Cardiac septum (tissue), 1 donor: ENCODE results near the gene GGTLC2. TPM values are rescaled to one million over a fixed set of nuclear protein-coding genes. Genes with fewer than 3 reads are reported as not detected.
A peak's percentile ranks its signal among the peaks of the same experiment; 100 is the strongest.

ENCODE experiments used
- DNase-seq: peaks from one replicate; pipeline ENCODE4 v3.0.0-alpha.2; 2020; ENCODE audit warnings: low spot score
- intact Hi-C: fragments of 100-400 bp; cut with DNase I; formaldehyde crosslinking; loops from one replicate; pipeline ENCODE4 v1.14.0; 2022
- total RNA-seq: library from RNA; stranded (reverse); fragmentation: NEBNext Ultra II Directional; extraction: Animal tissue kit (Norgen Biotek cat#: 25700); gene quantifications from one replicate; pipeline ENCODE4 v1.2.1, GENCODE V29; 2021
- donor health status: DM: no; HTN: no; CAD: no.

The GGTLC2 gene
- total RNA-seq, 1 donor from 2014 or later, result not detected

GRCh38 chr22:22666307-22667091 is 22.1 kb downstream of the GGTLC2 start:
- intact Hi-C loops, result no loop called here
- no peak for DNase-seq

GRCh38 chr22:22667966-22668880 is 23.8 kb downstream of the GGTLC2 start:
- intact Hi-C loops, result no loop called here
- no peak for DNase-seq

DNA sequence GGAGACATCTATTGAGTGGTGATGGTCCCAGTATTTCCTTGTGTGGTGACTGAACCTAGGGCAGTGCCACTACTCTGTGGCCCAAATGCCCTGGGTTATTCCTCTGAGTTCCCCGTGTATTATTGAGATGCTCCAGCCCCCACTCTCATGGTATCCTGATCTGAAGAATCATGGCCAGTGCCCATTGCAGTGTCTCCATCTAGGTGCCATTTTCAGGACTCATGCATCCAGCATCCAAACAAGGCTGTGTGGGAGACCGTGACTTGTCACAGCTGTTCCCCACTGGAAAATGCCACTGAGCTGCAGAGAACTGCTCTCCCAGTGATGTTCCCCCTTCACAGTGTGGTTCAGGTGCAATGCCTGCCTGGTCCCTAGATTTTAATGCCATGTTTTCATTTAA is 24.7 kb downstream of the GGTLC2 start:
- no peak for DNase-seq
- intact Hi-C loops, result no loop called here

DNA sequence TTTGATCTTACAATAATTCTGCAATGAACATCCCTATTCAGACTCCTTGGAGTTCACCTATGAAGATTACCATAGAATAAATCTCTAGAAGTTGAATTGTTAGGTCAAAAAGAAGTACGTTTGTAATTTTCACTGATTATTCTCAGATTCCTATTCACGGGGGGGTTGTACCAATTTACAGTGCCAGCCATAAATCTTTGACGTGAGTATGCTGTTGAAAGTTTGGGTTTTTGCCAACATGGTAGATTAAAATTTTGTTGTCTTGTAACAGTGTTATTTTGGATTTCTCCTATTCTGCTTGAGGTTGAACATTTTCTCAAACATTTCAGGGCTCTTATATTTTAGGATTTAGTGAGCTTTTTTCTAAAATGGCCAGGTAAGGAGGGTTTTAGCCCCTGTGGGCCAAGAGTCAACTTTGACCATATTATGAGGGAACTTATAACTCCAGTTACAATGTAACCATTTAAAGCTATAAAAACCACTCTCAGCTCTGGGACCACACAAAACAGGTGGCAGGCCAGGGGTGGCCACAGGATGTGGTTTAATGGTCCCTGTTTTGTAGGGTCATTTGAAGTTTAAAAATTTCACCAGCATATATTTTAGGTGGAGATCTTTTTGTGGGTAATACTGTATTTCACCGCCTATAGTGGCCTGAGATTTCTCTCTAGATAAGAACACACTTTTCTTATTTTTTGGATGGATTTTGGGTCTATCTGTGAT is 25.8 kb downstream of the GGTLC2 start:
- intact Hi-C loops, result no loop called here
- DNase-seq, result no peak

DNA sequence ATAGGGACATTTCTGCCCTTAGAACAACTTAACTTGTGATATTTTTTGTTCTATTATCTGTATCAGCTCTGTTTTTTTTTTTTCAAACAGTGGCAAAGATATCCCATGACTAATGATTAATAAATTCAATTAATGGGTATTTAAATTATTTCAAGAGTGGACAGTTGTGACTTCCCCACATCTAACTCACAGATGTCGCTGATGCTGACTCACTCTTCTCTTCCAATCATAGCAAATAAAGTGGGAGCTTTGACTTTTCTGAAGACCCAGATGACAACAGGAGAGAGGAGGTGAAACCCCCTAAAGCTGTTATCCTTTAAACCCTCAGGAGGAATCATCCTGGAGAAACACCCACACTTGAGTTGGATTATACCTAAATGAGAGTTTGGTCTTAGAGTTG is 27.1 kb downstream of the GGTLC2 start:
- intact Hi-C loops, result no loop called here
- DNase-seq, result no peak

GRCh38 chr22:22673099-22673498 is 28.7 kb downstream of the GGTLC2 start:
- DNase-seq, result no peak
- intact Hi-C loops, result no loop called here

DNA sequence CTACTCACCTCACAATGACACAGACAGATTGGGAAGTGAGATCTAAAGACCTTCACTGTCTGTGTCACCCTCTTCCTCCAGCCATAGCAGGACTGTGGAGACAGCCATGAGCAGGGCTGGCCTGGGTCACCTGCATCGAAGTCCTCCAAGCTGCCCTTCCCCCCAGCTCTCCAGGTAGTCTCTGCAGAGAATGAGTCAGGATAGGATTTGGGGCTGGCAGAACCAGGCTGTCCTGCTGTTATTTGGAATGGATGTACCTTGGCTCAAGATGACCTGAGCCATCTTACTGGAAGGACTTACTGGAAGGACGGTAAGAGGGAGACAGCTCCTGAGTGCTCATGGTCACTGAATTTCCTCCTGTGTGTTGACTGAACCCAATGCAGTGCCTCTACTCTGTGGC is 29.2 kb downstream of the GGTLC2 start:
- intact Hi-C loops, result no loop called here
- no peak for DNase-seq

DNA sequence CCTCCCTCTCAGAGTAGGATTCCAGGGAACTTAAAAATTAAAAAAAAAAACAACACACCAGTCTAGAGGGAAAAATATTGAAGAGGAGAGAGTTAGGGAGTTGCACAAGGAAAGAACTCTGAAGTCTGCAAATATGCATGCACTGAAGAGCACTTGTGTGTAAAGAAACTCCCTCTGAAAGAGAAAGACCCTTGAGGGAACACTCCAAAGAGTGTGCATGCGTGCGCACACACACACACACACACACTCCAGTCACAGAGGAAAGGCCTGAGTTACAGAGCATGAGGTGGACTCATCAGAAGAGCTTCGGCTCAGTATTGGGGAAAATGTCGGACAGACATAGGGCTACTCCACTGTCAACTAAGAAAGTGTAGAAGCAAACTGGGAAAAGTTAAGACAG is 30.1 kb downstream of the GGTLC2 start:
- intact Hi-C loops, result no loop called here
- DNase-seq, result no peak

GRCh38 chr22:22678970-22679369 is 34.6 kb downstream of the GGTLC2 start:
- DNase-seq, result no peak
- intact Hi-C loops, result no loop called here

- intact Hi-C loops, result no loop called here
- no peak for DNase-seq
Observed at GRCh38 chr22:22680396-22680795, 36.0 kb downstream of the GGTLC2 start.

DNA sequence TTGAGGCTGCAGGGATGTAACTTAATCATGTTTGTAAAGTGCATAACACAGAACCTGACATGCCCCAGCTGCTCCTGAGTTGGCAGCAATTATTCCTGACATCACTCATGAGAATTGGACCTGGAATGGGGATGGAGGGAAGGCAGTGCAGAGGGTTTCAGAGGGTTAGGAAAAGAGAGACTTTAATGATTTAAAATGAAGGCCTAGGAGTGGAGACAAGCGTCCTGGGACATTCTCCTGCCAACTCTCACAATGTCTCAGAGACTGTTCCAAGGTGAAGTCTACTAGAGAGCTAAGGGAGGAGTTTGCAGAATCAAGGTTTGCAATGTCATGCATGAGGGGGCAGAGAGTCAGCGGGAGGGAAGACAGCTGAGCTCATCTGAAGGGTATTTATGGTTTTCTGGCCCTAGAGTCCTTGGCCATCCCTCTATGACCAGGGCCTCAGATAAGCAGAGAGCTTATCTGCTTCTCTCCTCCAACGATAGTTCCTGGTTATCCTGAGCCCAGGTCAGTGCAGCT is 36.9 kb downstream of the GGTLC2 start:
- intact Hi-C loops, result no loop called here

DNA sequence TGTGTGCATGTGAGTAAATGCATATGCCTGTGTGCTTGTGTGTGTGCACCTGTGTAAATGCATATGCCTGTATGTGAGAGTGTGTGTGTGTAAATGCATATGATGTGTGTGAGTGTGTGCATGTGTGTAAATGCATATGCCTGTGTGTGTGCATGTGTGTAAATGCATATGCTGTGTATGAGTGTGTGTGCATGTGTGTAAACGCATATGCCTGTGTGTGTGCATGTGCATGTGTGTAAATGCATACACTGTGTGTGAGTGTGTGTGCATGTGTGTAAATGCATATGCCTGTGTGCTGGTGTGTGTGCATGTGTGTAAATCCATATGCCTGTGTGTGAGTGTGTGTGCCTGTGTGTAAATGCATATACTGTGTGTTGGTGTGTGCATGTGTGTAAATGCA is 37.8 kb downstream of the GGTLC2 start:
- intact Hi-C loops, result no loop called here
- DNase-seq, result no peak

More for the DNA sequence above, 36.9 kb downstream of the GGTLC2 start:
- DNase-seq, result no peak

GRCh38 chr22:22682807-22683667 is 38.6 kb downstream of the GGTLC2 start:
- intact Hi-C loops, result no loop called here
- no peak for DNase-seq

DNA sequence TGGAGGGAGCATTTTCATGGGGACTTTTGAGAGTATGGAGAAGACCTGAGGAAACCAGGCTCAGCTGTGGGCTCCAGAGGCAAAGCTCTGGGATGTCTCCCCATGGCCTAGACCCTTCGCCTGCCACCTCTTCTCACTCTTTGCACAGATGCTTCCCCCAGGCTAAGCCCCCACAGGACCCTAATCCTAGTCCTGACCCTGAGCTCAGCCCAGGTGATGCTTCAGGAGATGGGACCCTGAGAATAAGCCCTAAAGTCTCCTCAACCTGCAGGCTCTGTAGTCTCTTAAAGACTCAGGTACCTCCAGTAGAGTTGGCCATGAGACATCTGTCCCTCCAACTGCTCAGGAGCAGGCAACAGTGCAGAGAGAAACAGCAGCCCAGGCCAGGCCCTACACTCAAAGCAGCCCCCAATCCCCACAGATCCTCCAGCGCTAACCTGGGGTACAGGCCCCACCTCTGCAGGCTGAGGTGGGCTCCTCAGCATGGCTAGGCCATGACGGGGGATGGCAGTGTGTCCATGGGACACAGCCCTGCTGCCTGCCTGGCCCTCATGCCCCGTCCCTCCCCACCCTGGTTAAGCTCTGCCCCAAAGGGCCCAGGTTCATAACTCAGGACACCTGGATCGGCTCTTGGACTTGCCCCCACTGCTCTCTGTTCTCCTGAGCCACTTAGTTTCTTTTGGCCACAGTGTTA is 39.4 kb downstream of the GGTLC2 start:
- intact Hi-C loops, result no loop called here

DNA sequence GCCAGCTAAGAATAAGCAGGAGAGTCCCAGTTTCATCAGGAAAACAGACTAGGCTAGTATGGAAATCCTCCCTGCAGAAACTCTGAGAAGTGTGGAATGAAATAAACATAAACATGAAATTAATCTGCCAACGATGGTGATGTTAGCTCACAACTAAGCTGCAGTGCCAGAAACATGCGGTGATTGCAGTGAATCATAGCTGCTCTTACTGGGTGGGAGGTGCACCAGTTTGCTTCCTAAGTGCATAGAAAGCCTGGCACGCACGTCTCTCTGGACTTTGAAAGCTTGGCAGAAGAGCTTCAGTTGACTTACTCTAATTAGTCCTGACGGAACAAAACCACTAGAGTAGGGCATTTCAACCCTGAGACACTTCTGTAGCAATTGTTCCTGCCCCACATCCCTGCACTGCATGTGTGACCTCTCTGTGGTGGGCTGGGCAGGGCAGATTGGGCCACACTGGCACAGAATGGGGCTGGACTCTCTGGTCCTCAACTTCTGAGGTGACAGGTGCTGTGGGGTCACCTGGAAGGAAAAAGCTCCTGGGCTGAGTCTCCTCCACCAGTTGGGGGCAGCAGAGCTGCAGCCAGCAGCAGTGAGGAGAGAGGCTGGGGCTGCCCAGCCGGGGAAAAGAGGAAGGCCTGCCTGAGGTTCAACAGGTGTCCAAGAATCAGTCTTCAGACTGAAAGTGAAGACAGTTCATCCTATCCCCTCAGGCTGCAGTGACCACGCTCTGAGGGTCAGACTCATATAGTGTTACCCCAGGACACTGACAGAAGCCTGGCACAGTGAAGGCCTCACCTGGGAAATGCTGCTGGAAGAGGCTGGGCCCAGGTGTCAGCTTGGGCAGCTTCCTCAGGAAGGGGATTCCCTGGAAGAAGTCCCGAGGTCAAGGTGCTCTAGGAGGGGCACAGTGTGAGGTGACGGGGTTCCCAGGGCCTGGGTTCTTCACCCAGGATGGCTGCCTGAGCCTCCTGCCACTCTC is 40.5 kb downstream of the GGTLC2 start:
- peak; percentile 58 for DNase-seq
- intact Hi-C loops, result no loop called here

More for the DNA sequence above, 39.4 kb downstream of the GGTLC2 start:
- peak; percentile 57 for DNase-seq

- intact Hi-C loops, result no loop called here
- DNase-seq, result peak; percentile 44
Observed at GRCh38 chr22:22685586-22685985, 41.2 kb downstream of the GGTLC2 start.
